Activated CD8-positive, alpha-beta memory T cell treated with anti-CD3 and anti-CD28 coated beads for 48 hours (primary cell): ENCODE results near the gene OGDH.

Experiments
- DNase-seq, 3 experiments: peaks; one replicate each; pipeline ENCODE4 v3.0.0-alpha.2; 2020; ENCODE audit warnings: low read depth in 2 of 3, low spot score in 2 of 3

The OGDH gene

DNA sequence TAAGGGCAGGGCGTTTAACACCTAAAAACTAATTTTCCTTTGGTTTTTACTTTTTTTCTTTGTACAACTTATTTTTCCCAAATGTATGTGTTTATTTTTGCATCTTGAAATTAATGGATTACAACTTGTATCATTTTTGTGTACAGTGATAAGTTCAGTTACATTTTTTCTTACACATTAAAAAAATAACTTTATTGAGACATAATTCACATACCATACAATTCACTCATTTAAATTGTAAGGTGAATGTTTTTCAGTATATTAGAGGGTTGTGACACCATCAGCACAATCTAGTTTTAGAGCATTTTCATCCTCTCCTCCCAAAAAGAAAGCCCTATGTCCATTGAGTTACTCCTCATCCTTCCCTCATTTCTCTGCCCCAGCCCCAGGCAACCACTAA is 11.6 kb downstream of the OGDH start:
- no peak for DNase-seq

GRCh38 chr7:44618753-44619152 is 12.3 kb downstream of the OGDH start:
- DNase-seq, result no peak

- DNase-seq, result no peak
Measured at GRCh38 chr7:44621034-44621749, 14.8 kb downstream of the OGDH start.

DNA sequence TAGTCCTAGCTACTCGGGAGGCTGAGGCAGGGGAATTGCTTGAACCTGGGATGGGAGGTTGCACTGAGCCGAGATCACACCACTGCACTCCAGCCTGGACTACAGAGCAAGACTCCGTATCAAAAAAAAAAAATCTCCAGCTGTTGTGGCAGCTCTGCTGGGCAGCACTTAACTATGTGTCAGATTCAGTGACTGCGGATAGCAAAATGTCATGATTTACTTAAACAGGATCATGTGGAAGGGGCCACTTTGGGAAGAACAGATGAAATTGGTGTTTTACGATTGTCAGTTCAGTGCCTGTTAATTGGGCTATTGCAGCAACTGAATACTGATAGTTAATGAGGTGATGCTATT is 15.3 kb downstream of the OGDH start:
- DNase-seq, result no peak

DNA sequence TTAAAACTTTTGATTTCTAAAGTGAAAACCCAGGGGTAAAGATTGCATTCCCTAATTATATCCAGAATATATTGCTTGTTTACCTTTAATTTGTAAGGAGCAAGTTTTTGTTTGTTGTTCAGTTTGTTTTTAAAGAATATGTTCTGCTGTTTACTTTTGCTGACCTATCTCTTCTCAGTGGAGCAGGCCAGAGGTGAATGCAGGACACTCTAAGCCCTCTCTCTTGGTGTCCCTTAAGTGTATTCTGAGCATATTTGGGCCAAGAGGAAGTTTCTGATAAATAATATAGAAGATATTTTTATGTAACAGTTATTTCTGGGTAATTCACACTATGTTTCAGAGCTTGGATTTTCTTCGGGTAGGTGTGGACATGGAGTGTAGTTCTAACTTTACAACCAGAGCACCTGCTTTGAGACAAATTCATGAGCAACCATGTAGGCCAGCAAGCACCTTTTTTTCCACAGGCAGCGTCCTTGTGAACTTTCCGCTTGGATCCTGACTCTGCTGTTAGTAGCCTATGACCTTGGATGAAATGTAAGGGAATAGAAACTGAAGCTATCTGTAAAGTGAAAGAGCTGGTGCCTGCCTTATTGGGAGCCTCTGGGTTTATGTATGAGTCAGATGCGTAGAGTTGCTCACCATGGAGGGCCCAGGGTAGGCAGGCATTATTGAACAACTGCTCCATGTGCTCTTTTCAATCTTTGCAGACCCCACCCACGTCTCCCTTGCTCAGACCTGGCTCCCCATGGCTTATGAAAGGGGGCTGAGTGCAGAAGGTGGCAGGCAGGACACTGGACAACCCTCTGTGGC is 16.1 kb downstream of the OGDH start:
- DNase-seq, result no peak

DNA sequence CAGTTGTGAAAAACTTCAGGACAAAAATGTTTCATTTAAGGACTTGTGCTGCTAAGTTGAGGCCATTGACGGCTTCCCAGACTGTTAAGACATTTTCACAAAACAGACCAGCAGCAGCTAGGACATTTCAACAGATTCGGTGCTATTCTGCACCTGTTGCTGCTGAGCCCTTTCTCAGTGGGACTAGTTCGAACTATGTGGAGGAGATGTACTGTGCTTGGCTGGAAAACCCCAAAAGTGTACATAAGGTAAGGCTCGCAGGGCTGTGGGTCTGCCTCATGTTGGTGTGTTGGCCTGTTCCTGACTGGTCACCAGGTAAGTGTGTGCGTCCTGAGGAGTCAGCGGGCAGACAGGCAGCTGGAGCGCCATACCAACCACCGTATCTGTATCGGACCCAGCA is 17.9 kb downstream of the OGDH start:
- DNase-seq, result no peak

GRCh38 chr7:44625526-44626471 is 19.4 kb downstream of the OGDH start:
- DNase-seq, result no peak

DNA sequence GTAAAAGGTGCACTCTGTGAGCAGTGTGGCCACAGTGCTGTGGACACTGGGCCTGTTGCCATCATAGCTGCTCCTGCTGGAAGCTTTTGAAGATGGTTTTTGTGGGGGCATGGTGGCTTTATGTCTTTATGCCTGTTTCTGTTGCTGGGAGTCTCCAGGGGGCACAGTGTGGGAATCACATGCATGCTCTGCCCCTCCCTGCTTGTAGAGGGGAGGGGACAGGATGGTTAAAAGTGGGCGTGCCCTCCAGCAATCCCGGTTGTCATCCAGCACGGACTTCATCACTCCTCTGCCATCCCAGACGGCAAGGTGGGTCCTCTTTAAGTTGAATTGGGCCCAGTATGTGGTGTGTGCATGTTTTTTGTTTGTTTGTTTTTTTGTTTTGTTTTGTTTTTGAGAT is 20.2 kb downstream of the OGDH start:
- no peak for DNase-seq

DNA sequence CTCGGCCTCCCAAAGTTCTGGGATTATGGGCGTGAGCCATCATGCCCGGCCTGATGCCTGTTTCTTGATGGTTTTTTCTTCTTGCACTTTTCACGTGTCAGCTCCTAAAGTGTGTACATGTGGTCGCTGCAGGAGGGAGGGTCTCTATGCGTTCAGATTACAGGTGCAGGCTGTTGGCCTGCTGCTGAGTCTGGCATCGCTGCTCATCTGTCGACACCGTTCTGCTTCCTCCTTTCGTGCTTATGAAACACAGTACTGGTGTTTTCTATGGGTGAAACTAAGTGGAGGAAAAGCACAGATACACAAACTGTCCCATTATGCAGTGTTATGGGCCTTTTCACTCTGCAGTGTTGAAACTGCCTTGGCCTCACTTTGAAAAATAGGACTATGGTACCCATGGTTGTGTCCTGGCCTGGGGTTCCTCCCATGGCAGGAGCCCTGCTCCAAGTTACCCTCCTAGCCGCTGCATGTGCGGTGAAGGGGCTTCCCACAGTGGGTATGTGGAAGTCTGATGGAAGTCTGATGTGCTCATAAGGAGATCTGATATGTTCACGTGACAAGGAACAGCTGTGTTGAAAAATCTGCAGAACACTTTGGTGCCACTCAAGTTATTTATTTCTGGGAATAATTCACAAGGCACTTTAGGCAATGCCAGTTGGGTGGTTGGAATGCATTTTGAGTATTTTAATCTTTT is 23.5 kb downstream of the OGDH start:
- no peak for DNase-seq

DNA sequence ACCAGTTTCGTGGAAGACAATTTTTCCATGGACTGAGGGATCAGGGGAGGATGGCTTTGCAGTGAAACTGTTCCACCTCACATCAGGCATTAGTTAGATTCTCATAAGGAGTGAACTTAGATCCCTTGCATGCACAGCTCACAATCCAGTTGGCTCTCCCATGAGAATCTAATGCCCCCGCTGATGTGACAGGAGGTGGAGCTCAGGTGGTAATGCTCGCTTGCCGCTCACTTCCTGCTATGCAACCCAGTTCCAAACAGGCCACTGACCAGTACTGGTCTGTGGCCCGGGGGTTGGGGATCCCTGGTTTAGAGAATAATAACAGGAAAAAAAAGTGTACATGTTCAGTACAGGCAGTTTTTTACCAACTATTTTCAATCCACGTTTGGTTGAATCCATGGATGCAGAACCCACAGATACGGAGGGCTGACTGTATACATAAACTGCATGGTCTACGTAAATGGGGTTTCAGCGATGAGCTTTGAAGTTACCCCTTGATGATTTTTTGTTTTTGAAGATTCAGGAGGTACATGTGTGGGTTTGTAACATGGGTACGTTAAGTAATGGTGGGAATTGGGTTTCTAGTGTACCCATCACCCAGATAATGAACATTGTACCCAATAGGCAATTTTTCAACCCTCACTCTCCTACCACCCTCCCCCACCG is 24.5 kb downstream of the OGDH start:
- no peak for DNase-seq

- DNase-seq, result no peak
Measured at GRCh38 chr7:44631458-44632115, 25.2 kb downstream of the OGDH start.

DNA sequence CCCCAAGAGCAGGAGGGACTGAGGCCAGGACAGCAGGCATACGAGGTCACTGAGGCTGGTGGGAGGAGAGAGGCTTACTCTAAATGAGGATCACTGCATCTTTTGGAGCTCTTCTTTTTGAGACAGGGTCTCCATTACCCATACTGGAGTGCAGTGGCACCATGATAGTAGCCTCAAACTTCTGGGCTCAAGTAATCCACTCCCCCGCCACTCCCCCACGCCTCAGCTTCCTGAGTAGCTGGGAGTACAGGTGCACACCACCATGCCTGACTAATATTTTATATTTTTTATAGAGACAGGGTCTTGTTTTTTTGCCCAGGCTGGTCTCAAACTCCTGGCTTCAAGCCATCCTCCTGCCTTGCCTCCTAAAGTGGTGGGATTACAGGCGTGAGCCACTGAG is 25.8 kb downstream of the OGDH start:
- DNase-seq, result no peak

DNA sequence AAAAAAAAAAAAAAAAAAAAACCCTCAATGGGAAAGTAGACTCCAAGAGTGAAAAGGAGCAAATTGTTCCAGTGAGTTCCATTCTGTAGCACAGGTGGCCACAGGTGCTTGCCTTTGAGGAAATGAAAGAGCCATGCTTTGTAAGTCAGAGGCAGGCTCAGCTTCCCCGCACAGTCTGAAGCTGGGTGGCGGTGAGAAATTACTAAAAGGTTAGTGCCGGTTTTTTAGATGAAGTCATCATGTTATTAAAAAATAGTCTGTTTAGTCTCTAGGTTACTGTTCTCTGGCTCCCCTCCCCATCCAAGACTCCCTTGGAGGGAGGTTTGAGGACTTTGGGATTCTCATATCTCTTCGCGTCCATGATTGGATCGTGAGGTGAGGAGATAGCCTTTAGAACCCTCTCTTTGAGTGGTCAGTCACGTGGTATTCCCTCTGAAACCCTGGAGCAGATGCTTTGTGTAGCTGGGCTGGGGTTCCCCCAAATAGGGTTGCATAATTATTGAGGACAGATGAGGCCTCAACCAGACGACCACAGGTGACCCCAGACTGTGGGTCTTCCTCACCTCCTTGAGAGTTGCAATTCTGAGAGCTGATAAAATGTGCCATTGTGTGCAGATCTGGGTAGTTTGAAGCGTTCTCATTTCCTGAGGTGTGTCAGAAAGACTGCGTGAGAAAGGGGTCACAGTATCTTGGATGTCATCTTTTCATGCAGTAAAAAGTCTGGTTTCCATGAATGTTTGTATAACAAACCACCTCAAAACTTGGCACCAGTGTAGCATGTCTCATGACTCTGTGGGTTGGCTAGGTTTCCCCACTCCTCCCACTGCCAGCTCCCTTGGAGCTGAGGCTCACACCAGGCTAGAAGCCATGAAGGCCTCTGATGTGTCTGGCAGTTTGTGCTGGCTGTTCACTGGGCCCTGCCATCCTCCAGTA is 27.1 kb downstream of the OGDH start:
- DNase-seq, result no peak

- no peak for DNase-seq
Measured at GRCh38 chr7:44634187-44634838, 27.9 kb downstream of the OGDH start.

GRCh38 chr7:44634839-44635591 is 28.6 kb downstream of the OGDH start:
- DNase-seq, result no peak

- DNase-seq, result no peak
Measured at GRCh38 chr7:44636041-44636584, 29.7 kb downstream of the OGDH start.

- no peak for DNase-seq
Measured at GRCh38 chr7:44636926-44637325, 30.5 kb downstream of the OGDH start.
